Left lung (tissue), 10 donors: ENCODE data around the gene TUBGCP6. TPM values are rescaled to one million over a fixed set of nuclear protein-coding genes. Genes with fewer than 3 reads are reported as not detected.

Experiments used
- ATAC-seq: fragments of 200-7000 bp; cut with Tn5 transposase; one replicate; pipeline ENCODE4 v1.9.1; 2020; ENCODE audit warnings: moderate library complexity
- DNase-seq, 4 donors: peaks; one replicate each; pipeline ENCODE4 v3.0.0-alpha.2; 2013 to 2020
- H3K27ac ChIP-seq, 2 donors: fragments of 200-600 bp; sonication (generic) in 1 of 2; one replicate each; pipeline versions ENCODE4 v1.5.0 to v1.8.0; 2020 to 2021
- H3K27me3 ChIP-seq, 2 donors: fragments of 200-600 bp; sonication (generic) in 1 of 2; one replicate each; pipeline versions ENCODE4 v1.5.0 to v1.8.0; 2020 to 2021
- H3K36me3 ChIP-seq, 2 donors: fragments of 200-600 bp; sonication (generic) in 1 of 2; one replicate each; pipeline versions ENCODE4 v1.5.0 to v1.8.0; 2020 to 2021
- H3K4me1 ChIP-seq, 2 donors: fragments of 200-600 bp; one replicate each; pipeline ENCODE4 v1.8.0; 2021
- H3K4me3 ChIP-seq, 2 donors: fragments of 200-600 bp; sonication (generic) in 1 of 2; one replicate each; pipeline versions ENCODE4 v1.5.0 to v1.8.0; 2020 to 2021; ENCODE audit warnings: mild to moderate bottlenecking in 1 of 2
- H3K9me3 ChIP-seq, 2 donors: fragments of 200-600 bp; sonication (generic) in 1 of 2; one replicate each; pipeline versions ENCODE4 v1.5.0 to v1.8.0; 2020 to 2021
- intact Hi-C, 2 donors: fragments of 100-400 bp; cut with DNase I; formaldehyde crosslinking; loops; one replicate each; pipeline versions ENCODE4 v1.11.2 to v1.14.2; 2022
- polyA plus RNA-seq, 6 donors: library from polyadenylated mRNA; unstranded; fragments of 120-200 nt; gene quantifications; one replicate each; pipeline ENCODE4 v1.2.1, GENCODE V29; 2013; ENCODE audit not compliant: insufficient read length in 6 of 6
- total RNA-seq, 2 donors: library from RNA; stranded (reverse); fragmentation: NEBNext Ultra II Directional; extraction: Animal tissue kit (Norgen Biotek cat#: 25700); gene quantifications; one replicate each; pipeline ENCODE4 v1.2.1, GENCODE V29; 2021
- TF ChIP-seq, protein P1 (sequence below), 2 donors: fragments of 200-600 bp; sonication (generic) in 1 of 2; IDR thresholded peaks; one replicate each; pipeline versions ENCODE4 v1.5.0 to v1.8.0; 2021; ENCODE audit warnings: antibody characterized with exemption in 2 of 2
- donor health status: DM: no; HTN: yes; CAD: no.
- donor health status: DM: no; HTN: no; CAD: no.

Gene TUBGCP6
- total and polyA plus RNA-seq, 8 donors, result 37.2 to 50.1 (median 42.7) TPM

DNA sequence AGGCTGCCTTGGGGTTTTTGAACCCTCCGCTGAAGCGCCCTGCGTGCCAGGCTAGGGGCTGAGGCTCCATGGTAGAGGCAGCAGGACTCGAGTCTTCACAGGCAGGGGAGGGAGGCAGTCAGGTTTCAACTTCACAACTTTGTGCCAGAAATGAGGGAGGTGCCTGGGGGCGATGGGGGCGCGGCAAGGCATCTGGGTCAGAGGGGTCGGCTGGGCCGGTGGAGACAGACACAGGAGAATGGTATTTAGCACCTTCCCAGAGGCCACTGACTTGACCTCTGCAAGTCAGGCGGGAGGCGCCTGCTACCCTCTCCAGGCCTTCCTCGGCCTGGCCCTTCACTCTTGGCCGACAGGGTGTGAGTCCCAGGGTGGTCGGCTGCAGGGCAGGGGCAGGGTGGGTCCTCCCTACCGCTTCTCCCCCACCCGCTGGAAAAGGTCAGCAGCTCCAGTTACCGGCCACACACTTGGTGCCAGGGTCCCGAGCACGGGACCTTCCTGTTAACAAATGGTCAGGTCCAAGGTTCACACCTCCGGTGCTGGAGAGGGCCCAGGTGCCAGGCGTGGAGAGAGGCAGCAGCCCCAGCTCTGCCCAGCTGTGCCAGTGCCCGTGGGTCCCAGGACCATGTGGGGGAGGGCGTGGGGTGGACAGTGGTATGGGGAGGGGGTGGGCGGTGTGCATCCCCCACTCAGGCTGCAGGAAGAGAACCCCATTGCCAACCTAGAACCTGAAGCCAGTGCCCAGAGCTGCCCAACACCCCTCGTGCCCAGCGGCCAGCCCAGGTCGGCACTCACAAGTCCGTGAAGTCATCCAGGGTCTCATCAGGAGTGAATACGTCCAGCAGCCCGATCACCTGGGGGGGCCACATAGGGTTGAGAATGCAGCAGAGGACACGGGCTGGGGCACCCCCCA, 12.9 kb upstream of the TUBGCP6 start:
- peaks cover 0 to 25% of the 10 kb centered on the region in 2 donors for H3K4me1 ChIP-seq
- no peaks in the 10 kb centered on the region for H3K9me3 ChIP-seq
- intact Hi-C loops, result loop anchor here in 1 of 2 donors (5.0 kb wide), 1 partner anchor 80 kb away; no protein-coding TSS in a partner anchor
- no peak overlapping the region for H3K27ac ChIP-seq
- ATAC-seq (no peak), DNase-seq (no peak)
- peaks cover 0 to 41% of the 10 kb centered on the region in 2 donors for H3K27me3 ChIP-seq
- no peaks in the 10 kb centered on the region for H3K36me3 ChIP-seq
- H3K4me3 ChIP-seq, result no peak overlapping the region
- TF ChIP-seq, protein P1, sequence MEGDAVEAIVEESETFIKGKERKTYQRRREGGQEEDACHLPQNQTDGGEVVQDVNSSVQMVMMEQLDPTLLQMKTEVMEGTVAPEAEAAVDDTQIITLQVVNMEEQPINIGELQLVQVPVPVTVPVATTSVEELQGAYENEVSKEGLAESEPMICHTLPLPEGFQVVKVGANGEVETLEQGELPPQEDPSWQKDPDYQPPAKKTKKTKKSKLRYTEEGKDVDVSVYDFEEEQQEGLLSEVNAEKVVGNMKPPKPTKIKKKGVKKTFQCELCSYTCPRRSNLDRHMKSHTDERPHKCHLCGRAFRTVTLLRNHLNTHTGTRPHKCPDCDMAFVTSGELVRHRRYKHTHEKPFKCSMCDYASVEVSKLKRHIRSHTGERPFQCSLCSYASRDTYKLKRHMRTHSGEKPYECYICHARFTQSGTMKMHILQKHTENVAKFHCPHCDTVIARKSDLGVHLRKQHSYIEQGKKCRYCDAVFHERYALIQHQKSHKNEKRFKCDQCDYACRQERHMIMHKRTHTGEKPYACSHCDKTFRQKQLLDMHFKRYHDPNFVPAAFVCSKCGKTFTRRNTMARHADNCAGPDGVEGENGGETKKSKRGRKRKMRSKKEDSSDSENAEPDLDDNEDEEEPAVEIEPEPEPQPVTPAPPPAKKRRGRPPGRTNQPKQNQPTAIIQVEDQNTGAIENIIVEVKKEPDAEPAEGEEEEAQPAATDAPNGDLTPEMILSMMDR (IDR thresholded peaks at IDR 0.05), result no peak

DNA sequence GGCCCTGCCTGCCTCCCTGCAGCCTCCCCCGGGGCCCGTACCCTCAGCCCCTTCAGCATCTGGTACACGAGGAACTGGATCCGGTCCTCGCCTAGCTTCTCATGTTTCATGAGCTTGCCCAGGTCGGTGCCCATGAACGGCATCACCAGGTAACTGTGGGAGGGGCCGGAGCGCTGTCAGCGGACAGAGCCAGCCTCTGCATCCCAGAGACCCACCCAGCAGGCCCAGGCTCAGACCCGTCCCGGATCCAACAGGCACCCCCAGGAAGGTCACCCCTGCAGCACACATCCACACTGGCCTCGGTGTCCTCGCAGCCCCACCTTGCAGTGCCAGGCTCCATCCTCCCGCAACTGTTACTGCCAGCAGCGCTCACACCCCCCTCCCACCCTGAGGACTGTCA, 12.2 kb upstream of the TUBGCP6 start:
- Histone ChIP-seq H3K27me3 (peaks cover 0 to 34% of the 10 kb centered on the region in 2 donors), H3K4me1 (peaks cover 0 to 21% of the 10 kb centered on the region in 2 donors), H3K36me3 (no peaks in the 10 kb centered on the region), H3K27ac (no peak overlapping the region), H3K4me3 (no peak overlapping the region), H3K9me3 (no peaks in the 10 kb centered on the region)
- DNase-seq (no peak), ATAC-seq (no peak)
- intact Hi-C loops, result loop anchor here in 1 of 2 donors (5.0 kb wide), 1 partner anchor 80 kb away; no protein-coding TSS in a partner anchor
- TF ChIP-seq, protein P1 (IDR thresholded peaks at IDR 0.05), result no peak

DNA sequence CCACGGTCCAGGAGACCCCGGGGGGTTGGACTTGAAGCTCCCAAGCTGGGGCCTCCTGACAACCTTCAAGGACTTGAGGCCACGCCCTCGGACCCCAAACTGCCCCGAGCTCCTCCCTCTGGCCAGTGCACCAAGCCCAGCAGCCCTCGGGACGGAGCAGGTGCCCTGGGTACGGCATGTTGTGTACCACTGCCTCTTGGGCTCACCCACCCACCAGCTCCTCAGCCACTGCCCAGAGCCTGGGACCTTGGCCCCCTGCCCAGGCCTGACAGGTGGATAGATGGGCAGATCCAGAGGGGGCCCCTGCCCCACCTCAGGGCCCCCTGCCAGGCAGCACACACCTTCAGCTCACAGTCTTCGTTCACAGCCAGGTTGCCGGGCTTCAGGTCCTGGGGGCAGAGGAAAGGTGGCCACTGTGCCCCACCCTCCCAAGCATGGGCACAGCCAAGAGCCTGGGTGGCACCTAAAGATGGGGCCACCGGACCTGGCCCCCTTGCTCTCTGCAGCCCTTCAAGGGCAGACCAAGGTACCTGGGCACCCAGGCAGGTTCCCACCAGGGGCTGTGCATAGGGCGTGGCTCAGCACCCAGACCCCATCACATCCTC, 11.5 kb upstream of the TUBGCP6 start:
- no peaks in the 10 kb centered on the region for H3K9me3 ChIP-seq
- TF ChIP-seq, protein P1 (IDR thresholded peaks at IDR 0.05), result no peak
- peaks cover 0 to 27% of the 10 kb centered on the region in 2 donors for H3K27me3 ChIP-seq
- no peak overlapping the region for H3K27ac ChIP-seq
- intact Hi-C loops, result loop anchor here in 1 of 2 donors (5.0 kb wide), 1 partner anchor 81 kb away; no protein-coding TSS in a partner anchor
- no peaks in the 10 kb centered on the region for H3K36me3 ChIP-seq
- no peak overlapping the region for H3K4me3 ChIP-seq
- H3K4me1 ChIP-seq, result peaks cover 0 to 21% of the 10 kb centered on the region in 2 donors
- no peak for ATAC-seq
- DNase-seq, result no peak

DNA sequence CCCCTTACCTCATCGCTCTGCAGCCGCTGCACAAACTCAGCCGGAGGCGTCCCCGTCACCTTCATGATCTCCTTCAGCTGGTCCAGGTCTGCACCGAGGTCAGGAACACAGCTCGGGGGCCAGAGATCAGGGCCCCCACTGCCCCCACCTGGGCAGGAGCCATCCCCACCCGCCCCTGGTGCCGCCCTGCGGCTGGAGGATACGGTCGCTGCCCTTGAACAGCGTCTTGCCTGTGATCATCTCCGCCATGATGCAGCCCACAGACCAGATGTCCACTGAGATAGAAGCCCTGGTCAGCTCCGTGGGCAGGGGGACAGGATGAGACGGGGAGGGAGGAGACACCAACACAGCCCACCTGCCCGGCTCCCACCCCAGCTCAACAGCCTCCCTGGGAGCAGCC, 10.8 kb upstream of the TUBGCP6 start:
- peaks cover 0 to 20% of the 10 kb centered on the region in 2 donors for H3K27me3 ChIP-seq
- DNase-seq (no peak), ATAC-seq (no peak)
- H3K4me1 ChIP-seq, result peaks cover 0 to 19% of the 10 kb centered on the region in 2 donors
- TF ChIP-seq, protein P1 (IDR thresholded peaks at IDR 0.05), result no peak
- intact Hi-C loops, result loop anchor here in 1 of 2 donors (5.0 kb wide), 1 partner anchor 82 kb away; no protein-coding TSS in a partner anchor
- no peaks in the 10 kb centered on the region for H3K9me3 ChIP-seq
- no peaks in the 10 kb centered on the region for H3K36me3 ChIP-seq
- no peak overlapping the region for H3K27ac ChIP-seq
- H3K4me3 ChIP-seq, result no peak overlapping the region

DNA sequence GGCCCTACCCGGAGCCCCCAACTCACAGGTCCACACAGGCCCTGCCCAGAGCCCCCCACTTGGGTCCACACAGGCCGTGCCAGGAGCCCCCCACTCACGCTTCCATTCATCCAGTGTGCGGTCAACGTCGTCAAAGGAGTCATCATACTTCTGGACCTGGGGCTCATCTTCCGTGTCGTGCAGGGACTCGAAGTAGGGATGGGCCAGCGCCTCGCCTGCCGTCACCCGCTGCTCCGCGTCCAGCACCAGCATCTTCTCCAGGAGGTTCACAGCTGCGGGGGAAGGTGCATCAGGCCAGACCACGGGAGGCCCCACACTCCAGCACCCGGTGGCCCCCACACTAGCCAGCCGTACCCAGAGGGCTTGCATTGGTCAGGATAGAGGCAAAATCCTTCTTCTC, 10.3 kb upstream of the TUBGCP6 start:
- Histone ChIP-seq H3K9me3 (no peaks in the 10 kb centered on the region), H3K4me1 (peaks cover 4 to 20% of the 10 kb centered on the region in 2 donors), H3K36me3 (no peaks in the 10 kb centered on the region), H3K27ac (no peak overlapping the region), H3K4me3 (no peak overlapping the region), H3K27me3 (peaks cover 0 to 15% of the 10 kb centered on the region in 2 donors)
- intact Hi-C loops, result loop anchor here in 1 of 2 donors (5.0 kb wide), 1 partner anchor 82 kb away; no protein-coding TSS in a partner anchor
- ATAC-seq (no peak), DNase-seq (no peak)
- TF ChIP-seq, protein P1 (IDR thresholded peaks at IDR 0.05), result no peak
